NOMO-1 treated with dmso at 0.1 percent for 144 hours (cell line): ENCODE data around the gene PALD1.
"Not testable (repeated sequence)": the region's sequence is repeated elsewhere in the genome, so short reads cannot be mapped to it uniquely, and the experiment has no call there.

Source experiments
- DNase-seq: peaks from one replicate; lab custom pipeline; 2025; ENCODE audit not compliant: unreplicated experiment; lab: John Stamatoyannopoulos, UW

The PALD1 gene

DNA sequence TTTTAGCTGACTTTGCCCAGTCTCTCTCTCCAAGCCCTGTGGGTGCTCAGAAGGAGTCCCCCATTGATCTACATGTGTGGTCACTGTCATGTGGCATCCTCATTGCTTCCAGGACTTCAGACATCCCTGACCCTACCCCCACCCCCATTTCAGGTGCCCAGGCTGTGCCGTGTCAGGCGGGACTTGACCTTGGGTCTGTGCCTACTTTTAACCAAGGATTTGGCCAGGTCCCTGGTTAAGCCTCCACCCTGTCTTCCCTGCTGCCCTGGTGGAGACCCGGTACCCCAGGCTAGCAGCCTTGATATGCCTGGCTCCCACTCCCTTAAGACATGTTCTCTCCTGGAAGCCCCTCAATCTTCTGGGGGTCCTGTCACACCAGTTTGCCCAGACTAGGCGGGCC lies 92.7 kb downstream of the PALD1 start:
- no peak for DNase-seq

DNA sequence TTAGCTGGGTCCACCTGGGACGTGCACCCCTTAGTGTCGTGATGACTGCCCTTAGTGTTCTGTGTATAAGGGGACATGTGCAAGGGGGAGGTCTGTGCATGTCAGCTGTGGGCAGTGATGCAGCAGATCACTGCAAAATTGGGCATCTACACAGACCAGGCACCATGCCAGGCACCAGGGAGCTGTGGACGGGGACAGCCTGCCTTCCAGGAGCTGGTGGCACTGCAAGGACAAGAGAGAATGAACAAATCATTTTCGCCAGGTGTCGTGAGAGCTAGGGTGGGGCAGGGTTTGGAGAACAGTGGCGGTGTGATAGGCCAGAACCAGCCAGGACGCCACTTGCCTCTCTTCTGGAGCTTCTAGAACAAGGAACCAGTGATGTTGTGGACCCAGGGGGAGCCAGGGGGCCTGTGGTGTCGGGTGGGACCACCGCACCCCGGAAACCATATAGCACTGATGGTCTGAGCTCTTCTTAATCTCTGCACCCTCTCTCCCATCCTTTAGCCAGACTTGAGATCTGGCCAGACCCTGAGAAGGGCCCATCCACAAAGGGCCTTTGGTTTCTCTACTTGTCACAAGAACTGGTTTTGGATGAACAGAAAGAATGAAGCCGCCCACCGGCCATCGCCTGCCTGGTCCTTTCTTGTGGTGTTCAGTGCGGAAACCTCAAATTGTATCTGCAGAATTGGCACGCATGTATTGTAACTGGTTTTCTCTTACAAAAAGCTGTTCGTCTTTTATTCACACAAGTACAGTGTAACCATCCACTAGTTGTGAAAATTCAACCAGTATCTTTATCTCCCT lies 93.3 kb downstream of the PALD1 start:
- no peak for DNase-seq

DNA sequence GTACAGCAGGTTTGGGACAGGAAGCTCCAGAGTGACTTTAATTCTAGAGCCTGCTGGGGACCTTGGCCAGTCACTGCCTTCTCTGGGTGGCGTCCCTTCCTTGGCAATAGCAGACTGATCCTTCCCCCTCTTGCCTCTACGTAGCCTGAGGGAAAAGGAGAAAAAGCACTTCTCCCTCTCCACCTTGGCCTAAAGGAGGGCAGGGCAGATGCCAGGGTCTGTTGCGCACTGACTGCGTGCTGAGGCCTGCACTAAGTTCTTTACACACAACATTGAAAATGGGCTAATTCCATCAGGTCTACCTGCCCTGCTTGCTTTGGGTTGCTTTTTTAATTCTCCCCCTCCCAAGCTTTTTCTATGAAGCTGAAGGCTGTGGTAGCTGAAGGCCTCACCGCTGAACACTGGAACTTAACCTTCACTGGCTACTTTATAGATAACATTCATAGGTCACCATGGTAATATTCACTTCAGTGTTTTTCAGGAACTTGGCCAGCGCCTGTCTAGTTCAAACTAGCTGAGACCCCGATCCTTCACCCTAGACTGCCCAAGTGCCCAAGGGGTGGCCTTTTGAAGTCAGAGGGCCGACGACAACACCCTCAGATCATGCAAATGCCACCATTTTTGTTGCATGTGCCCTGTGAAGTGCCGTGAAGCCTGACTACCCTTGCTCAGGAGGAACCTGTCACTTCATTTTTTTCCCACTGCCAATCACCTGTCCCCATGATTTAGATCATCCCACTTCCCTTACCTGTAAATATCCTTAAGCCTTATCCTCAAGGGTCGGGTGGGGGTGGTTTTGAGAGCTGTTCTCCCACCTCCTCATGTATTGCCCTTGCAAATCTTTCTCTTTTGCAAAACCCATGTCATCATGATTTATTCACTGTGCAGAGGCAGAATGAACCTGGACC lies 95.3 kb downstream of the PALD1 start:
- no peak for DNase-seq

DNA sequence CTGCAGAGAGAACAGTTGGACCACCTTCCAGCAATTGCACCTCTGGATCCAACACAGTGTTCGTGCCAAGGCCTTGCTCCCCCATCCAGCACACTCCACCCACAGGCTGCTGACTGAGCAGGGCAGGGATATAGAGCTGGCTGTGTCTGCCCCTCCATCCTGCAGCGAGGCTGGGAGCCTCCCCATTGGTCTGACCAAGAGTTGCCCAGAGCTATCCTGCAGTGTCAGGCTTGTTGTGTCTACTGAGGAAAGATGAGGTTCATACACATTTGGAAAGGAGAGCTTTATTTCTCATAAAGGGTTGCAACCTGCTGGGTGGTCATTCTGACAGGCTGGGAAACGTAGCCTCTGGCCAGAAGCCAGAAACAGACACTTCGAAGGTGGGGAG lies 96.9 kb downstream of the PALD1 start:
- DNase-seq: no peak

DNA sequence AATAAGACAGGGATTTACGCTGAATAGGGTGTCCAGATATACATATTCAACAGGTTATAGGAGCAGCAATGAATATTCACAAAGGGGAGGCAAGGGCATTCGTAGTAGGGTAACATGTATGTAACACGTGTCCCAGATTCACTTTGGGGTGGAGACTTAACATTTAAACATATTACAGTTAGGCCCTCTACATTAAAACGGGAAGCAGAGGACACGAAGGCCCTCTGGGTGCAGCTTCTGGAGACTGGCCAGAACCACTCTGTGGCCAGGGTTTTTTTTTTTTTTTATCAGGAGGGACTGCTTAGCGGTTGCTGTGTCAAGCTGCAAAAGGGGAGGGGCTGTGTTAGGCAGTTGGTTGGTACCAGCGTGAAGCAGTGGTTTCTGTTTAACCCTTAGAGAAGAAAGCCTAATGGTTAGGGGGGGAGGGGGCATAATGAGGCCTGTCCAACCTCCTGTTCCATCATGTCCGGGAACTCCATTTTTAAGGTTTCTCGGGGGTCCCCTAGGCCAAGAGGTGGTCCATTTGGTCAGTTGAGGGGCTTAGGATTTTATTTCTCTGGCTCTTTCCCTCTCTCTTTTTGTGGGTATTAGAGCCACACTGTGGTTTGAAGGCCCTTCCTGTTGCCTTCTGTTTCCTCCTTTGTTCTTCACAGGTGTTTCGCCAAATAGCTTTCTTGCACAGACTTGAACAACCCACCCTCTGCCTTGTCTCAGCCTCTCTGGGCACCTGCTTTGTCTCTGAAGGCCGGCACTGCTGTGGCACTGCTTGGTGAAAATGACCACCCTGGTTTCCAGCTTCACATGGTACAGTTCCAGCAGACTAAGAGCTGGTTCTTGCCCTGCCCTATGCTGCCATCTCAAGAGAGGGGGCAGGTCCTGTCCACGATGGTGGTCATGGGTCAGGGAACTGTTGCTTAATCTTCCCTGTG lies 97.6 kb downstream of the PALD1 start:
- peak; percentile 78 for DNase-seq

DNA sequence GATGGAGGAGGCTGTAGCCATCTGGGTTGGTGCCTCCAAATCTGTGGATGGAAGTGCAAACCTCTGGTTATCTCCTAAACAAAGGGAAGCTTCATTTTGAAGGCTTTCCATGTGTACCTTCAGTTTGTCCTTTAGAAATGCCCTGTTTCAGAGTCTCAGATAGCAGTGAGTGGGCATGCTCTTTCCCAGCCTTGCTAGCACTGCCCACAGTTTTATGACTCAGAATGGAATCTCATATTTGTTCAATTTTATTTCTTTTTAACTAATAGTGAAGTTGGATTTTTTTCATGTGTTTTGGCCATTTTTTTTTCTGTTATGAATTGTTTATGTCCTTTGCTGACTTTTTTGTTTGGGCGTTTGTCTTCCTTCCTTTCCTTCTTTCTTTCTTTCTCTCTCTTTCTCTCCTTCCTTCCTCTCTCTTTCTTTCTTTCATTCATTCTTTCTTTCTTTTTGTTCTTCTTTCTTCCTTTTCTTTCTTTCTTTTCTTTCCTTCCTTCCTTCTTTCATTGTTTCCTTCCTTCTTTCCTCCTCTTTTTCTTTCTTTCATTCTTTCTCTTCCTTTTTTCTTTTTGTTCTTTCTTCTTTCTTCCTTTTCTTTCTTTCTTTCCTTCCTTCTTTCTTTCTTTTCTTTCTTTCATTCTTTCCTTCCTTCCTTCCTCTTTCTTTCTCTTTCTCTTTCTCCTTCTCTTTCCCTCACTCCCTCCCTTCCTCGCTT lies 98.4 kb downstream of the PALD1 start:
- DNase-seq: no peak

DNA sequence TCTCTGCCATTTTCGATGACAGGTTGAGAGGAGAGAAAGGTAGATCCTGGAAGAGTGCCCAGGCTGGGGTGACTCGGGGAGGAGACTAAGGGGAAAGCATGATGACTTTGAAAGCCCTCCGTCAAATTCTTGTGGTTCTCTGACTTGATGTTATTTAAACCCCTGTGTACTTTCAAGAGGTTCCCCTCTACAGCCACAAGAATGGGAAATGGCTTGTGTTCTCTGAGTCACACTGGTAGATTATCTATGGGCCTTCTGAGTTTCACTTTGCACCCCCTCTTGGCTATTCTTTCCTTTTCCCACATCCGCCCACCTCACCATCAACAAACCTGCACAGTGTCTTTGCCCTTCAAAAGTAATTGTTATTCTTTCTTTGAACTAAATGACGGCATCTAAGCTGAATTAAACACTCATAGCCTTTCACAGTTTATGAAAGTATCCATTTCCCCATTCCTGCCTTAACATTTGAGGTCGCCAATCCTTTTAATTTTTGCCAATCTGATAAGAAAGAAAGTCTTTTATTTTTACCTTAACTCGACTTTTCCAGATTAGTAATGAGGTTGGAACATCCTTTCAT lies 99.9 kb downstream of the PALD1 start:
- peak; percentile 23 for DNase-seq

DNA sequence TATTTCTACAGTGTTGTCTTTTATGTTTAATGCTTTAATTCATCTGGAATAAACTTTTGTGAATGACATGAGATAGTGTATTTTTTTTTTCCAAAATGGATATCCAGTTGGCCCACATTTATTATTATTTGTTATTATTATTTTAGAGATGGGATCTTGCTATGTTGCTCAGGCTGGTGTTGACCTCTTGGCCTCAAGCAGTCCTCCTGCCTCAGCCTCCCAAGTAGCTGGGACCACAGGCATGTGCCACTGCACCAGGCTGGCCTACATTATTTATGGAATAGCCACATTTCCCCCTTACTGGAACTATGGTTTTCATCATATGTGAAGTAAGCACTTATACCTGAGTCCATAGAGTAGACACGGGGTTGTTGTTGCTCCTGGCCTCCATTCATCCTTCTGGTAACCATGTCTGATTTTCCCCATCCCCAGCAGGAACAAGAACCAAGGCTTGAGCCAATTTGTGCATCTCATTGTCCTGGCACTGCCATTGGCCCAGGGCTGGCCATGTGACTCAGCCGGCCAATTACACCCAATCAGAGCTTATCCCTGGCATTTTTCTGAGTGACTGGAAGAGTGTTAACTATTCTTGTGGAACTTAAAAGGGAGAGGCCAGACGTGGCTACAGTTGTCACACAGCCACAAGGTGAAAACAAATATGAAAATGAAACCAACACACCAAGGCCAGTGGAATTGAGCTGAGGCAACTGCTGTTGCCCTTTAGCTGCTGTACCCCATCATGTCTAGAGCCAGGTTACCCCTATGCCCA lies 100.9 kb downstream of the PALD1 start:
- no peak for DNase-seq

DNA sequence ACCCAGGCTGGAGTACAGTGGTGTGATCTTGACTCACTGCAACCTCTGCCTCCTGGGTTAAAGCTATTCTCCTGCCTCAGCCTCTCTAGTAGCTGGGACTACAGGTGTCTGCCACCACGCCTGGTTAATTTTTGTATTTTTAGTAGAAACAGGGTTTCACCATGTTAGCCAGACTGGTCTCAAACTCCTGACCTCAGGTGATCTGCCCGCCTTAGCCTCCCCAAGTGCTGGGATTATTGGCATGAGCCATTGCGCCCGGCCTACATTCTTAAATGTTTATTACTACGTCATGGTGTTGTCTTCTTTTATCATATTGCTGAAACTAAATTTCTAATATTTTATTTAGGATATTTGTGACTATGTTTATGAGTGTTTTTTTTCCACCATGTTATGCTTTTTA lies 102.6 kb downstream of the PALD1 start:
- not testable (repeated sequence) for DNase-seq

DNA sequence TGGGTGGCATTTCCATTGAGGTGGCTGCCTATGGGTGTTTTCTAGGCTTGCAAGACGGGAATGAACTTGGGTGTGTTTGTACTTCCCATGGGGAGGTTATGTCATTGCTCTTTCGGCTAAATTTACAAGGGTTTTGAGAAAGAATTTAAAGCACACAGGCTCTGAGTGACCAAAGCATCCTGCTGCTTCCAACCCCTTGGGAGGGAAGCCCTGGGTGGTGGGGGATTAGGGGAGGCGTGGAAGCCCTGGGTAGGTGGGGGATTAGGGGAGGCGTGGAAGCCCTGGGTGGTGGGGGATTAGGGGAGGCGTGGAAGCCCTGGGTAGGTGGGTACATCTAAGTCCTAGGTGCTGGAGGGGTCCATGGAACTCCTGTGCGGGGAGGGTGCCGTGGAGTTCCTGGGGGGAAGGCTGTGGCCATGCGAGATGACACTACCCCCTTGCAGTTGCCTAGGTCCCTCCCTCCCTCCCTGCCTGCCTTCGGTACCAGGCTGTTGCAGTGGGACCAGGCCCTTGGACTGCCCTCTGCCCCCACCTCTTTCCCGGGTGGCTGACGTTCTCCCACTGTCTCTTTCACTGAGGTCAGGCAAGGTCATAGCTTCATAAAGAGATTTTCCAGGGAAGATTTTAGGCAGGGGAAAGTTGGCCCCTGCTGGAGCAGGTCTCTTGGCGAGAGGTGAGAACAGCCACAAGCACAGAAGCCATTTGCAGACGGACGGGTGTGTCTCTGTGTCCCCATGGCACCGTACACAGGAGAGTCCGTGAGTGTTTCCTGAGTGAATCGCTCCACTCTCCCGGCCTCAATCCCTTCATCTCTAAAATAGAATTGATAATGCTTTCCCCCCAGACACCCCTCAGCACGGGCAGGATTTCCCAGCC lies 104.5 kb downstream of the PALD1 start:
- no peak for DNase-seq

DNA sequence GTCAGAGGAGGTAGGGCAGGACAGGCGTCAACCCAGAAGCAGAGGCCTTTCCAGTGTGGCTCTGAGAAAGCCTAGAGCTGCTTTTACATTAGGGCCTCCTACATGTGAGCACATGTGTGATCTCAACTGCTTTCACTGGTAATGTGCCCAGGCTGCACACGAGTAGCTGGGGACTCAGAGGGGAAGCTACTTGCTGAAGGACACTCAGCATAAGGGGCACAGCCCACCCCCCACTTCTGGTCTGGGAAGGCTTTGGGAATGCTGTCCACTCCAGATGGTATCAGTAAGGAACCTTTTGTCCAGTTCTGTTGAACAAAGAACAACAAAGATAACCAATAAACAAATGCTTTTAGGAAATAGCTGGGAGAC lies 105.1 kb downstream of the PALD1 start:
- DNase-seq: no peak

DNA sequence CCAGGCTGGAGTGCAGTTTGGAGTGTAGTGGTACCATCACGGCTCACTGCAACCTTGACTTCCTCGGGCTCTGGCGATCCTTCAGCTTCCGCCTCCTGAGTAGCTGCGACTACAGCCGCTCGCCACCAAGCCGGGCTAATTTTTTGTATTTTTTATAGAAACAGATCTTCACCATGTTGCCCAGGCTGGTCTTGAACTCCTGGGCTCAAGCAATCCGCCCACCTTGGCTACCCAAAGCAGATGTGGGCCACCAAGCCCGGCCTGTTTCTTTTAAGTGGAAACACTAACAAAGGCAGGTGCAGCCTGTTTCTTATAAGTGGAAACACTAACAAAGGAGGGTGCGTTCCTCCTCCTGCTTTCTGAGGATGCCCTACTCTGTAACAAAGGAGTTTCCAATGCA lies 105.8 kb downstream of the PALD1 start:
- no peak for DNase-seq

DNA sequence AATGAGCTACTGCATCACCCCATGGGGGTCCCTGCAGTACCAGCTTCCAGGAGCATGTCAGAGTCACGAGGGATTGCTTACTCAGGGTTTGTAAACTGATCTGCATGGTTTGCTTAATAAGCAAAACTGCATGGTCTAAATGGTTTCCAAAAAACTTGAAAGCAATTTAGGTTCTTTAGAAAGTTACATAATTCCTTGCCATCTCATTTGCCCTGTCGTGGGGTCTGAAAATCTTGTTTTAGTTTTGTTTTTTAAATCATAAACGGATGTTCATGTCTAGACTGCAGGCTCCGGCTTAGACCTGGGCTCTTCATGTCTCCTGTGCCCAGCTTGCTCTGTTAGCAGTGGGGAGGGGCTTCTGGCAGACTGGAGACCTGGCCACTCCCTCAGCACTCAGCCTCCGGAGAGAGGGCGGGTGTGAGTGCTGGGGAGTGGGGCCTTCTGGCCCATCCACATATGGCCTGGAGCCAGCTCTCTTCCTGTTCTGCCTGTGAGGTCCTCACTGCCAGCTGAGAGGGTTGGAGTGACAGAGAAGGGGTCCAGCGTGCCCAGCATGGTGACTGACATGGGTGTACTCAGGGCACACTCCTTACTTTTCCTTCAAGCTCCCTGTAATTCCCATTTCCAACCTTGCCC lies 106.5 kb downstream of the PALD1 start:
- no peak for DNase-seq

DNA sequence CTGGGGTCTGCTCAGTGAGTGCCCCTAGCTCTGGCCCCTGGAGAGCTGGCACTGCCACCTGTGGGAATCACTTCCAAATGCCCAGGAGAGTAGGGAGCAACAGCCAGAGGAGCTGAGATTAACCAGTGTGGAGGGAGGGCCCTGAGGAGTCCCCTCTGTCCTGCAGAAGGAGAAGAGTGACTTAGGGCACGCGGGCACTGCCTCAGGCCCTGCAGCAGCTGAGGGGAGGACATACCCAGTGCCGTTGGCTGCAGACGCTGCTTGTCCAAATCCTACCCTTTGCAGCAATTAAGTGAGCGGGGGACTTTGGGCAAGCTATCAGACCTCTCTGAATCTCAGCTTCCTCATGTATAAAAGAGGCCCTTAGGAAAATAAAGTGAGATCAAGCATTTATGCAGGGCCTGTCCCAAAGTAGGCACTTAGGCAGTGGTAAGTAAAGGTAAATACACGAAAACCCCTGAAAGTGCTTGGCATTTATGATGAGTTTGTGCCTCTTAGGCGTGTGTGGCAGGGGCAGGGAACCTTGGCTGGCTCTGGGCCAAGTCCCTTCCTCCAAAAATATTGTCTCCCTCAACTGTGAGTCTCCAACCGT lies 107.1 kb downstream of the PALD1 start:
- no peak for DNase-seq

DNA sequence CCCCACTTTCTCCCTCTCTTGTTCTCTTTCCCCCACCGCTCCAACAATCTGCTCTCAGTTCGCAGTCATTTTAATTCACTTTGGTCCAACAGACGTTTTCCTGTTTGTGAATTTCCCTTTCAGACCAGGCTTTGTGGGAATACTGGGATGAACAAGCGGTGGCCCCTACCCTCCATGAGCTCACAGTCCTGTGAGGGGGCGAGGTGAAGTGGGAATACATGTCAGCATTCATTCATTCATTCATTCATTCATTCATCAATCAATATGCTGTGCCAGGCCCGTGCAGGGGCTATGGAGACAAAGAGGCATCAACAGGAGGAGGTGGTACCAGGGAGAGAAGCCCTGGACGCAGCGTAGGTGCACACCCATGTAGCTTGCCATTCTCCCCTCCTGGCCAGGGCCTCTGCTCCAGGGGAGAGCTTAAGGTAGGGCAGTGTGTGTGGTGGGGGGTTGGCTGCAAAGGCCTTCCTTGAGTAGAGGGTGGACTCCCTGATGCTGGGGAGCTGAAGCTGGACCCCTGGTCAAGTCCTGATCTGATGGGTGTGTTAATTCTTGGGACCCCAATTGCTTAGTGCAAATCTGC lies 107.9 kb downstream of the PALD1 start:
- no peak for DNase-seq

DNA sequence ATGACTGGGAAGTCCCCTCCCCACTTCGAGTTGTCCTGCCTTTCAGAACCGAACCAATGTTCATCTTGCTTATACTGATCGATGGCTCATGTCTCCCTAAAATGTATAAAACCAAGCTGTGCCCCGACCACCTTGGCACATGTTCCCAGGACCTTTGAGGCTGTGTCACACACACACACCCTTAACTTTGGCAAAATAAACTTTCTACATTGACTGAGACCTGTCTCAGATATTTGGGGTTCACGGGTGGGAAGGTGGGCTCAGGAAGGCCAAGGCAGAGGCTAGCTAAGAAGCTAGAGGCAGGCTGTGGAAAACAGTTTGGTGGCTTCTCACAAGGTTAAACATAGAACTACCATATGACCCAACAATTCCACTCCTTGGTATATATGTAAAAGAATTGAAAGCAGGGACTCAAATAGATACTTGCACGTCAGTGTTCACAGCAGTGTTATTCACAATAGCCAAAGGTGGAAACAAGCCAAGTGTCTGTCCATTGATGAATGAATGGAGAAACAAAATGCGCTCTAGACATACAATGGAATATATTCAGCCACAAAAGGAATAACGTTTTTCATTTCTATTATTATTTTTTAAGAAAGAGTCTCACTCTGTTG lies 108.6 kb downstream of the PALD1 start:
- DNase-seq: no peak

DNA sequence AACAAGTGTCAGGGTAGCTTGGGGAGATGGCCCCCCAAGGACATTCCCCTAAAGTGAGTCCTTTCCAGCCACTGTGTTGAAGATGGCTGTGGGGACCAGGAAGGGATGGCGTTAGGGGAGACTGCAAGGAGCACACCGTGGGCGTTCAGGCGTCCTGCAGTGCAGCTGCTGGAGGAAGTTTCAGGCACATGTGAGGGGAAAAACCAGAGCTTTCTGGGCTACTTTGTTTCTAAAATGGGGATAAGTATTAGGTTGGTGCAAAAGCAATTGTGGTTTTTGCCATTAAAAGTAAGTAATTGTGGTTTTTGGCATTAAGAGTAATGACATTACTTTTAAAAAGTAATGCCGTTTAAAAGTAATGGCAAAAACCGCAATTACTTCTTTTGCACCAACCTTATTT lies 109.7 kb downstream of the PALD1 start:
- DNase-seq: peak; percentile 32
